Fibroblast of pulmonary artery (primary cell): ENCODE data around the gene NR2F1.

Source experiments
- DNase-seq: peaks from one replicate; pipeline ENCODE4 v3.0.0-alpha.2; 2010; ENCODE audit warnings: low read depth
- H3K4me3 ChIP-seq: replicated peaks from 2 replicates; pipeline ENCODE4 v1.5.1; 2011; ENCODE audit warnings: low read depth, mild to moderate bottlenecking, control low read depth, low read length, moderate library complexity
- TF ChIP-seq, protein P1 (sequence below): IDR thresholded peaks from 2 replicates; pipeline ENCODE4 v1.5.1; 2011; ENCODE audit warnings: mild to moderate bottlenecking, control low read depth, low read length, inconsistent platforms; ENCODE audit errors: missing control alignments

Gene NR2F1

DNA sequence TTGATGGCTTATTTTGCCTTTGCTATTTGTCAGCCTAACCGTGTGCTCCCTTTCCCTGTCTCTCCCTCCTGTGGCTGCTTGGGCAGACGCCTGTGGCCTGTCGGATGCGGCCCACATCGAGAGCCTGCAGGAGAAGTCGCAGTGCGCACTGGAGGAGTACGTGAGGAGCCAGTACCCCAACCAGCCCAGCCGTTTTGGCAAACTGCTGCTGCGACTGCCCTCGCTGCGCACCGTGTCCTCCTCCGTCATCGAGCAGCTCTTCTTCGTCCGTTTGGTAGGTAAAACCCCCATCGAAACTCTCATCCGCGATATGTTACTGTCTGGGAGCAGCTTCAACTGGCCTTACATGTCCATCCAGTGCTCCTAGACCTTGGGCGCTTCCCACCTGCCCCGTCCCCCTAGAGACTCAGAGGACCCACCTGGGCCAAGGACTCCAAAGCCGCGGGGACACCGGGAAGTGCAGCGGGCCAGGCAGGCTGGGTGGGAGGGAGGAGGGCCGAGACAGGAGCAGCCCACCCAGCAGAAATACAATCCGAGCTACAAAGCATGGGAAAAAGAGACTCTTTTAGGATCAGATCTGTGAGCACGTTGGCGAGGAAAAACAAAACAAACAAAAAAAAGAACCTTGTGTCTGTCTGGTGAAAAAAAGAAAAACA lies 10.6 kb downstream of the NR2F1 start:
- no peak overlapping the region for H3K4me3 ChIP-seq
- no peak for DNase-seq
- TF ChIP-seq, protein P1, sequence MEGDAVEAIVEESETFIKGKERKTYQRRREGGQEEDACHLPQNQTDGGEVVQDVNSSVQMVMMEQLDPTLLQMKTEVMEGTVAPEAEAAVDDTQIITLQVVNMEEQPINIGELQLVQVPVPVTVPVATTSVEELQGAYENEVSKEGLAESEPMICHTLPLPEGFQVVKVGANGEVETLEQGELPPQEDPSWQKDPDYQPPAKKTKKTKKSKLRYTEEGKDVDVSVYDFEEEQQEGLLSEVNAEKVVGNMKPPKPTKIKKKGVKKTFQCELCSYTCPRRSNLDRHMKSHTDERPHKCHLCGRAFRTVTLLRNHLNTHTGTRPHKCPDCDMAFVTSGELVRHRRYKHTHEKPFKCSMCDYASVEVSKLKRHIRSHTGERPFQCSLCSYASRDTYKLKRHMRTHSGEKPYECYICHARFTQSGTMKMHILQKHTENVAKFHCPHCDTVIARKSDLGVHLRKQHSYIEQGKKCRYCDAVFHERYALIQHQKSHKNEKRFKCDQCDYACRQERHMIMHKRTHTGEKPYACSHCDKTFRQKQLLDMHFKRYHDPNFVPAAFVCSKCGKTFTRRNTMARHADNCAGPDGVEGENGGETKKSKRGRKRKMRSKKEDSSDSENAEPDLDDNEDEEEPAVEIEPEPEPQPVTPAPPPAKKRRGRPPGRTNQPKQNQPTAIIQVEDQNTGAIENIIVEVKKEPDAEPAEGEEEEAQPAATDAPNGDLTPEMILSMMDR = no peak

DNA sequence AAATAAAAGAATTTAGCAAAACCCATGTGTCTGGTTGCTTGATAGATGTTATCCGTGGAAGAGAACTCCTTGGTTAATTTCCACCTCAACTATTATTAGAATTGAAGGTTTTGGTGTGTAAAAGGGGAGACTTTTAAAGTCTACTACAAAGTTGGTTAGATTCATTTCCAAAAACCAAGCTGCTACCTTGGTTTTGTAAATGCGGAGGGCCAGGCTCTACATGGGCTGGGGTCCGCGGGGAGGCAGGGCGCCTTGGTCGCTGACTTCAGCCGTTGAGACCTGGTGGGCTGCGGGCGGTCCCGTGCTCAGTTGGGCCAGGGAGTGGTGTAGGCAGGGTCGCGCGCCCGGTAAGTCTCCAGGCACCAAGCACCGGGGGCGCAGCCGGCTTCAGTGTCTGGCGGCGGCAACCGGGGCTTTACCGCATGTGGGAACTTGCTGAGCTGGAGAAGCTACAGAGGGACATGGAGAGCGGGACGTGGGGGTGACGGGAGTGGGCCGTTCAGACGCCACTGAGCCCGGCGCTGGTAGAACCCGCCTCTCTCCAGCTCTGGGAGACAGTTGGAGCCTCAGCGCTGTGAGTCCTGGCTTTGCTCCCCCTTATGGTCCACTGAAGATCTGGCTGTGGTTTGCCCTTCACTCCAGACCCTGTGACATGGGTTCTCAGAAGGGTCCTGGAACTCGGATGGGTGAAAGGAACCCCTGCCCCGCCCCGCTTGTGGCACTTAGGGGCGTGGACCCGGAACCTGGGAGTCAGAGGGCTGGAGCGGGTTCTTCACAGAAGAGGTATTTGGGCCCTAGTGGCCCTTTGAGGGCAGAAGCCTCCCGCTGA lies 11.8 kb downstream of the NR2F1 start:
- no peak for DNase-seq
- TF ChIP-seq, protein P1 = no peak
- H3K4me3 ChIP-seq = no peak overlapping the region

DNA sequence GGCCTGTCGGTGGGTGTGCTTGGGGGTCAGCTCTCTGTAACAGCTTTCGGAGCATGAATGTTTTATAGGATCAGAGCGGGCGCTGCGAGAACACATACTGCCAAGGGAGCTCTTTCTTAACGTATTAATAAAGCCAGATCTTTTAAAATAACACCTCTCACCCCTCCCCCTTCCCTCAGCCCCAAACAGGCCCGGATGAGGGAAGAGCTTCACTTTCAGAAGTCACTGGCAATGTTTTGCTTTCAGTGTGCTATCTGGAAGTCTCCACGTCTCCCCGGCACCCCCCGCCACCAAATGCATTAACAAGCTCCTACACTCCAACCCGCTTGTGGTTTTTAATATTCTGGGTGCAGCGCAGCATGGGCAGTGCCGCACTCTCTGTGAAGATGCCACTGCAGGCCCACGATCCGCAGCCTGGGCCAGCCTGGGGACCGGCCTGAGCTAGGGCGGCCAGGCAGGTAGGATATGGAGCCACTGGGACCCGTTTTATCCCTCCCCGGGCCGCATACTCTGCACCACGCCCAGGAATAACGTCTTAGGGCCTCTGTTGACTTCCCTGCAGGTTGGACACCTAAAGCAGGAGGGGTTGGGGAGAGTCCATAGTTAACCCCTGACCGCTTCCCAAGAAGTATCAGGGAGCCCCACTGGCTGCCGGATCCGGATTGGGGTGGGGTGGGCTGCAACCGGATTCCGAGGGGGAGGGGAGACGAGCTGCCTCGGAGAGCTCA lies 12.6 kb downstream of the NR2F1 start:
- TF ChIP-seq, protein P1 = no peak
- H3K4me3 ChIP-seq = no peak overlapping the region
- DNase-seq = no peak

DNA sequence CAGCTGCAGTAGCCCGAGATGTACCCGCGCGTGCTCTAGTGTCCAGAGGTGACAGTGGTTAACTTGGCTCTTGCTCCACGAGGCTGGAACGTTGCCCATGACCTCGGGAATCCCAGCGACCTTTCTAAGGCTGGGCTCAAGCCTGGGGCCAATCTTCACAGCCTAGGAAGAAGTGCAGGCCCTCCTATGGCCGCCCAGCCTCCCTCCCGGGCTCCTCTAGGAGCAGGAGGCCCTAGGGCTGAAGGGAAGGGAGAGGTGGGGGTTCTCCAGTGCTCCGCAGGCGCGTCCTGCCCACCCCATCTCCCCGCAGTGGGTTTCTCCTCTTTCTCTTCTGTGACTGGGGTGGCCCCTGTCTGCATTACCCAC lies 13.3 kb downstream of the NR2F1 start:
- no peak overlapping the region for H3K4me3 ChIP-seq
- DNase-seq = no peak
- TF ChIP-seq, protein P1 = no peak

DNA sequence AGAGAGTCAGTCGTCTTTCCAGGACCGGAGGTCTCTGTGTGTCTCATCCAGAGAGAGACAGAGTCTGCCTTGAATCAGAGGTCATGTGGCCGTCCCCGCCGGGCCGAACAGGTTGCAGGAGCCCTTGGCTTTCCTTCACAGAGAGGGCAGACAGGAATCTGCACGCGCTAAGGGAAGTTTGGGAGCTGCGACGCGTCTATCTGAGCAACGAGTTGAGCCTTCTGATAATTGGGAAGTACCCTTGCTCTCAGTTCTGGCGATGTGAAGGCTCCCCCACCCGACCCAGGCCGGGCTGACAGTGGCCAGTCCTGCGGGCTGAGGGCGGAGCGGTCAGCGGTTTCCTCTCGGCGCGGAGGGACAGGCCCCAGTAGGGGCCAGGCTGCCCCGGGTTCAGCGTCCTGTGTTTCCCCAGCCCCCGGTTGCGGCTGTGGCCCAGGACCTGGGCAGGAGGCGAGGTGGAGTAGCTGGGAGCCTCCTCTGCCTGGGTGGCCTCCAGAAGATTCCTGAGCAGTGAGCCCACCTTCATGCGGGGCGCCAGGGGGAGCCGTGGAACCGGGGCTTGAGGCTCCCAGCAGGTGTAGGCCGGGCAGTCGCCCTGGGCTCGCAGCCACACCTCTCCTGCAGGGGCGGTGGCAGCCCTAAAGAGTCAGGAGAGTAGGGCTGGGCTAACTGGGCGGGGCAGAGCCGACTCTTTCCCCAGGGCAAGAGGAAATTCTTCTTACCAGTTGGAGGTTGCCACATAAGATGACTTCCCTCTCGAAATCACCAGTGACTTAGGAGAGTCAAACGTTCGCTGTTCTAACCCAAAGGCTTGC lies 13.9 kb downstream of the NR2F1 start:
- TF ChIP-seq, protein P1 = no peak
- no peak overlapping the region for H3K4me3 ChIP-seq
- DNase-seq = no peak
